SH-SY5Y (cell line): ENCODE data around the gene C2CD2L.

Experiments used
- GATA2 ChIP-seq: IDR thresholded peaks from 2 replicates; pipeline ENCODE4 v1.6.1; 2011; ENCODE audit warnings: mild to moderate bottlenecking, low read depth, low read length
- GATA3 ChIP-seq: IDR thresholded peaks from 2 replicates; pipeline ENCODE4 v1.6.1; 2011; ENCODE audit warnings: low read depth, mild to moderate bottlenecking, low read length, moderate library complexity

- no peak for TF ChIP-seq GATA2
- TF ChIP-seq GATA3, result no peak
Observed at GRCh38 chr11:119100246-119100970, 6.7 kb upstream of the C2CD2L start.
